T-helper 2 cell treated with Interferon-gamma antibody and Interleukin-4, amounts not matched to agents 100 ng/mL and 5 ng/mL, for 36 hours (primary cell): Measurements from ENCODE around the gene EME2. TPM values are rescaled to one million over a fixed set of nuclear protein-coding genes. Genes with fewer than 3 reads are reported as not detected.

Experiments
- intact Hi-C: fragments of 100-400 bp; cut with micrococcal nuclease; formaldehyde crosslinking; loops from one replicate; pipeline ENCODE4 v1.15.1; 2023
- total RNA-seq: library from RNA; stranded (reverse); gene quantifications from 2 replicates; pipeline ENCODE4 v1.2.3, GENCODE V29; 2022

Gene EME2
- total RNA-seq, 1 donor from 2014 or later = 34.1 TPM

GRCh38 chr16:1817716-1818115 lies 45.1 kb downstream of the EME2 start:
- intact Hi-C loops = no loop called here

GRCh38 chr16:1818204-1818872 lies 45.7 kb downstream of the EME2 start:
- intact Hi-C loops = no loop called here

GRCh38 chr16:1818873-1819525 lies 46.4 kb downstream of the EME2 start:
- intact Hi-C loops = no loop called here

GRCh38 chr16:1819611-1820010 lies 47.0 kb downstream of the EME2 start:
- intact Hi-C loops = no loop called here

- intact Hi-C loops = no loop called here
Observed at GRCh38 chr16:1820096-1820945, 47.7 kb downstream of the EME2 start.

GRCh38 chr16:1820946-1821290 lies 48.3 kb downstream of the EME2 start:
- intact Hi-C loops = no loop called here

- intact Hi-C loops = no loop called here
Observed at GRCh38 chr16:1821861-1822611, 49.4 kb downstream of the EME2 start.

- intact Hi-C loops = no loop called here
Observed at GRCh38 chr16:1822801-1823200, 50.2 kb downstream of the EME2 start.

GRCh38 chr16:1823821-1824220 lies 51.2 kb downstream of the EME2 start:
- intact Hi-C loops = no loop called here

- intact Hi-C loops = no loop called here
Observed at GRCh38 chr16:1825381-1825863, 52.8 kb downstream of the EME2 start.

Other genes with a start within 250 kb of the EME2 start
- 39.4 and 40.3 TPM in 2 replicates for gene TMEM204, start 239.1 kb upstream of the EME2 start, total RNA-seq
- 7.4 and 8.3 TPM in 2 replicates for gene IFT140, start 160.7 kb upstream of the EME2 start, total RNA-seq
- gene CRAMP1, start 160.4 kb upstream of the EME2 start, total RNA-seq = 26.4 and 29.4 TPM in 2 replicates
- gene JPT2, start 94.5 kb upstream of the EME2 start, total RNA-seq = 73.3 and 73.5 TPM in 2 replicates
- gene MAPK8IP3, start 66.6 kb upstream of the EME2 start, total RNA-seq = 86.9 and 89.1 TPM in 2 replicates
- gene NME3, start 1.3 kb upstream of the EME2 start, total RNA-seq = 33.3 and 34.3 TPM in 2 replicates
- 121 and 131 TPM in 2 replicates for gene MRPS34, start 324 bp downstream of the EME2 start, total RNA-seq
- gene SPSB3, start 9.8 kb downstream of the EME2 start, total RNA-seq = 29.5 and 32.7 TPM in 2 replicates
- gene NUBP2, start 10.2 kb downstream of the EME2 start, total RNA-seq = 55.1 and 55.6 TPM in 2 replicates
- gene IGFALS, start 20.9 kb downstream of the EME2 start, total RNA-seq = 0.11 TPM in 1 of 2 replicates, not detected in the other
- 43.4 and 46.1 TPM in 2 replicates for gene HAGH, start 54.0 kb downstream of the EME2 start, total RNA-seq
- 10.5 and 11.6 TPM in 2 replicates for gene FAHD1, start 54.4 kb downstream of the EME2 start, total RNA-seq
- not detected in 2 replicates for gene MEIOB, start 99.4 kb downstream of the EME2 start, total RNA-seq
- gene HS3ST6, start 145.6 kb downstream of the EME2 start, total RNA-seq = not detected in 2 replicates
- gene MSRB1, start 170.4 kb downstream of the EME2 start, total RNA-seq = 14.0 and 14.1 TPM in 2 replicates
- gene RPL3L, start 181.9 kb downstream of the EME2 start, total RNA-seq = not detected in 2 replicates
- 119 and 123 TPM in 2 replicates for gene NDUFB10, start 186.7 kb downstream of the EME2 start, total RNA-seq
- 2,826 and 2,856 TPM in 2 replicates for gene RPS2, start 192.0 kb downstream of the EME2 start, total RNA-seq
- 0.18 TPM in 1 of 2 replicates, not detected in the other for gene RNF151, start 194.0 kb downstream of the EME2 start, total RNA-seq
- gene TBL3, start 199.2 kb downstream of the EME2 start, total RNA-seq = 36.7 and 38.2 TPM in 2 replicates
- gene NOXO1, start 208.7 kb downstream of the EME2 start, total RNA-seq = 0.25 and 0.55 TPM in 2 replicates
- gene GFER, start 211.4 kb downstream of the EME2 start, total RNA-seq = 24.4 and 27.1 TPM in 2 replicates
- gene SYNGR3, start 217.2 kb downstream of the EME2 start, total RNA-seq = 4.9 and 5.3 TPM in 2 replicates
- 58.9 and 63.6 TPM in 2 replicates for gene ZNF598, start 237.0 kb downstream of the EME2 start, total RNA-seq
- 0.70 and 0.80 TPM in 2 replicates for gene NPW, start 247.0 kb downstream of the EME2 start, total RNA-seq